ENCODE results near the gene DAZAP2.

DNA sequence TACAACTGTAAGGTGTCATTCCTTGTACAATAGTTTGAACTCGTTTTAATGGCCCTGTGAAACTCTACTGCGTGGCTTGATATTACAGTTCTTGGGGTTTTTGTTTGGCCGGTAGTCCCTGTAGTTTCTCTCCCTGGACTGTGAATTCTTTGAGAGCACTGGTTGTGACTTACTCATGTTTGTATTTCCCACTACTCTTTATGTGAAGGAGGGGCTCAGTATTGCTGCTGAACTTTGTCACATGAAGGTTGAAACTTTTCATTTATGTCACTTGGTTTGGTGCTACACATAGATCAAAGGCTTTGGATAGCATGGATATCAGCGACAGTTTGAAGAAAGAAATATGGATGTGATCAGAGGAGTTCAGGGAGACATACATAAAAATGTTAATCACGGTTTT, 19.3 kb upstream of the DAZAP2 start:
- TF ChIP-seq, protein P1, sequence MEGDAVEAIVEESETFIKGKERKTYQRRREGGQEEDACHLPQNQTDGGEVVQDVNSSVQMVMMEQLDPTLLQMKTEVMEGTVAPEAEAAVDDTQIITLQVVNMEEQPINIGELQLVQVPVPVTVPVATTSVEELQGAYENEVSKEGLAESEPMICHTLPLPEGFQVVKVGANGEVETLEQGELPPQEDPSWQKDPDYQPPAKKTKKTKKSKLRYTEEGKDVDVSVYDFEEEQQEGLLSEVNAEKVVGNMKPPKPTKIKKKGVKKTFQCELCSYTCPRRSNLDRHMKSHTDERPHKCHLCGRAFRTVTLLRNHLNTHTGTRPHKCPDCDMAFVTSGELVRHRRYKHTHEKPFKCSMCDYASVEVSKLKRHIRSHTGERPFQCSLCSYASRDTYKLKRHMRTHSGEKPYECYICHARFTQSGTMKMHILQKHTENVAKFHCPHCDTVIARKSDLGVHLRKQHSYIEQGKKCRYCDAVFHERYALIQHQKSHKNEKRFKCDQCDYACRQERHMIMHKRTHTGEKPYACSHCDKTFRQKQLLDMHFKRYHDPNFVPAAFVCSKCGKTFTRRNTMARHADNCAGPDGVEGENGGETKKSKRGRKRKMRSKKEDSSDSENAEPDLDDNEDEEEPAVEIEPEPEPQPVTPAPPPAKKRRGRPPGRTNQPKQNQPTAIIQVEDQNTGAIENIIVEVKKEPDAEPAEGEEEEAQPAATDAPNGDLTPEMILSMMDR (IDR thresholded peaks at IDR 0.05; ENCODE audit: borderline replicate concordance, extremely low read depth, low read length, poor library complexity, severe bottlenecking), result no peak
- no peak for TF ChIP-seq EZH2 (IDR thresholded peaks at IDR 0.05; ENCODE audit: borderline replicate concordance, low read depth, low read length, severe bottlenecking)

Data from DND-41 (cell line).